Peyer's patch (tissue), 4 donors: ENCODE results near the gene USB1. TPM values are rescaled to one million over a fixed set of nuclear protein-coding genes. Genes with fewer than 3 reads are reported as not detected.
A peak's percentile ranks its signal among the peaks of the same experiment; 100 is the strongest.

ENCODE experiments used
- DNase-seq, 3 donors: peaks; one replicate each; pipeline ENCODE4 v3.0.0-alpha.2; 2017 to 2019
- H3K27ac ChIP-seq, 4 donors: fragments of 200-600 bp; sonication (generic); one replicate each; pipeline ENCODE4 v1.5.1; 2016 to 2019
- H3K27me3 ChIP-seq, 2 donors: fragments of 200-600 bp; sonication (generic); one replicate each; pipeline ENCODE4 v1.5.1; 2019
- H3K36me3 ChIP-seq, 3 donors: fragments of 200-600 bp; sonication (generic); one replicate each; pipeline ENCODE4 v1.5.1; 2016 to 2019
- H3K4me1 ChIP-seq, 4 donors: fragments of 200-600 bp; sonication (generic); one replicate each; pipeline ENCODE4 v1.5.1; 2016 to 2019
- H3K4me3 ChIP-seq, 4 donors: fragments of 200-600 bp; sonication (generic); 1 replicate in 3 of 4; 2 replicates in 1 of 4; pipeline ENCODE4 v1.5.1; 2016 to 2019; ENCODE audit warnings: mild to moderate bottlenecking in 1 of 4
- H3K9me3 ChIP-seq, 4 donors: fragments of 200-600 bp; sonication (generic); one replicate each; pipeline ENCODE4 v1.5.1; 2016 to 2019; ENCODE audit warnings: mild to moderate bottlenecking in 1 of 4
- CTCF ChIP-seq, 6 experiments: fragments of 450-650 bp in 4 of 6; fragments of 200-600 bp in 2 of 6; sonication (generic) in 1 of 6; IDR thresholded peaks; one replicate each; pipeline ENCODE4 v1.5.1; 2017 to 2019; ENCODE audit warnings: antibody characterized with exemption in 6 of 6, mild to moderate bottlenecking in 3 of 6, moderate library complexity in 1 of 6
- POLR2A ChIP-seq, 2 donors: fragments of 450-650 bp; IDR thresholded peaks; one replicate each; pipeline ENCODE4 v1.5.1; 2017; ENCODE audit warnings: antibody characterized with exemption in 2 of 2, mild to moderate bottlenecking in 2 of 2, moderate library complexity in 2 of 2
- total RNA-seq, 4 donors: library from RNA; depleted of rRNA; stranded (reverse); fragments of >200 nt; gene quantifications; one replicate each; pipeline ENCODE4 v1.1.0, GENCODE V29; 2016

The USB1 gene
- total RNA-seq, 4 donors from 2014 or later, result 25.6 to 80.0 (median 42.7) TPM

GRCh38 chr16:58034774-58035173, 33.6 kb downstream of the USB1 start:
- no peak overlapping the region for H3K27ac ChIP-seq
- H3K4me1 ChIP-seq, result peaks cover 0 to 16% (median 1%) of the 10 kb centered on the region in 4 donors

GRCh38 chr16:58035356-58036170, 34.4 kb downstream of the USB1 start:
- Histone ChIP-seq H3K4me3 (no peak overlapping the region), H3K27me3 (no peaks in the 10 kb centered on the region), H3K27ac (no peak overlapping the region), H3K9me3 (no peaks in the 10 kb centered on the region), H3K4me1 (peaks cover 0 to 11% (median 1%) of the 10 kb centered on the region in 4 donors), H3K36me3 (peaks cover 0 to 32% (median 0%) of the 10 kb centered on the region in 3 donors)
- DNase-seq, result peak in 1 of 3 donors; percentile 42
- TF ChIP-seq POLR2A (IDR thresholded peaks at IDR 0.05), result no peak
- TF ChIP-seq CTCF (IDR thresholded peaks at IDR 0.05), result no peak

More at GRCh38 chr16:58034774-58035173, 33.6 kb downstream of the USB1 start:
- DNase-seq, result no peak
- TF ChIP-seq POLR2A (IDR thresholded peaks at IDR 0.05) (no peak), CTCF (IDR thresholded peaks at IDR 0.05) (no peak)
- H3K4me3 ChIP-seq, result no peak overlapping the region
- H3K36me3 ChIP-seq, result peaks cover 0 to 24% (median 0%) of the 10 kb centered on the region in 3 donors
- no peaks in the 10 kb centered on the region for H3K9me3 ChIP-seq
- H3K27me3 ChIP-seq, result no peaks in the 10 kb centered on the region

- no peaks in the 10 kb centered on the region for H3K27me3 ChIP-seq
- H3K36me3 ChIP-seq, result peaks cover 0 to 46% (median 0%) of the 10 kb centered on the region in 3 donors
- no peaks in the 10 kb centered on the region for H3K9me3 ChIP-seq
- H3K4me3 ChIP-seq, result no peak overlapping the region
- TF ChIP-seq POLR2A (IDR thresholded peaks at IDR 0.05), result no peak
- no peak for TF ChIP-seq CTCF (IDR thresholded peaks at IDR 0.05)
- H3K4me1 ChIP-seq, result no peaks in the 10 kb centered on the region
- DNase-seq, result no peak
- H3K27ac ChIP-seq, result no peak overlapping the region
Measured at GRCh38 chr16:58036943-58037342, 35.7 kb downstream of the USB1 start.

GRCh38 chr16:58037365-58038057, 36.3 kb downstream of the USB1 start:
- Histone ChIP-seq H3K27ac (no peak overlapping the region), H3K4me1 (no peaks in the 10 kb centered on the region), H3K4me3 (no peak overlapping the region), H3K36me3 (peaks cover 0 to 51% (median 0%) of the 10 kb centered on the region in 3 donors), H3K9me3 (no peaks in the 10 kb centered on the region), H3K27me3 (no peaks in the 10 kb centered on the region)
- TF ChIP-seq CTCF (IDR thresholded peaks at IDR 0.05) (no peak), POLR2A (IDR thresholded peaks at IDR 0.05) (no peak)
- DNase-seq, result no peak

- Histone ChIP-seq H3K36me3 (peaks cover 0 to 58% (median 0%) of the 10 kb centered on the region in 3 donors), H3K27ac (no peak overlapping the region), H3K9me3 (no peaks in the 10 kb centered on the region), H3K27me3 (no peaks in the 10 kb centered on the region), H3K4me1 (no peaks in the 10 kb centered on the region), H3K4me3 (no peak overlapping the region)
- peak in 1 of 3 donors; percentile 45 for DNase-seq
- TF ChIP-seq CTCF (IDR thresholded peaks at IDR 0.05) (no peak), POLR2A (IDR thresholded peaks at IDR 0.05) (no peak)
Measured at GRCh38 chr16:58038219-58038641, 37.0 kb downstream of the USB1 start.
